Nephron progenitor cell (in vitro differentiated cells): ENCODE measurements around the gene VTI1A.

Source experiments
- DNase-seq: peaks from one replicate; pipeline ENCODE4 v3.0.0; 2021
- H3K27ac Mint-ChIP-seq: 2 replicates; pipeline ENCODE4 v1.8.0; 2021; ENCODE audit warnings: mild to moderate bottlenecking, moderate library complexity, mixed read lengths
- H3K27me3 Mint-ChIP-seq: 2 replicates; pipeline ENCODE4 v1.8.0; 2021; ENCODE audit warnings: mild to moderate bottlenecking, low read depth, mixed read lengths; ENCODE audit not compliant: poor library complexity
- H3K36me3 Mint-ChIP-seq: 2 replicates; pipeline ENCODE4 v1.8.0; 2021; ENCODE audit warnings: low read depth, mixed read lengths
- H3K4me1 Mint-ChIP-seq: 2 replicates; pipeline ENCODE4 v1.8.0; 2021; ENCODE audit warnings: mixed read lengths
- H3K4me3 Mint-ChIP-seq: 2 replicates; pipeline ENCODE4 v1.8.0; 2021; ENCODE audit warnings: mild to moderate bottlenecking, moderate library complexity, mixed read lengths
- H3K9me3 Mint-ChIP-seq: 2 replicates; pipeline ENCODE4 v1.8.0; 2021; ENCODE audit warnings: mild to moderate bottlenecking, moderate library complexity, mixed read lengths
- CTCF ChIP-seq: fragments of 200-600 bp; sonication (generic); IDR thresholded peaks from 2 replicates; pipeline ENCODE4 v1.5.0; 2021; ENCODE audit warnings: antibody characterized with exemption

Gene VTI1A

GRCh38 chr10:112628951-112629609 lies 182.1 kb downstream of the VTI1A start:
- H3K4me1 Mint-ChIP-seq, result peaks cover 10% of the 10 kb centered on the region
- TF ChIP-seq CTCF, result no peak
- no peaks in the 10 kb centered on the region for H3K9me3 Mint-ChIP-seq
- H3K4me3 Mint-ChIP-seq, result no peak overlapping the region
- no peaks in the 10 kb centered on the region for H3K36me3 Mint-ChIP-seq
- no peak overlapping the region for H3K27ac Mint-ChIP-seq
- no peaks in the 10 kb centered on the region for H3K27me3 Mint-ChIP-seq
- DNase-seq, result no peak

GRCh38 chr10:112631501-112632400 lies 184.7 kb downstream of the VTI1A start:
- no peak for DNase-seq
- peak overlapping the region; percentile 71 for H3K27ac Mint-ChIP-seq

GRCh38 chr10:112634096-112634830 lies 187.2 kb downstream of the VTI1A start:
- Mint-ChIP-seq H3K9me3 (no peaks in the 10 kb centered on the region), H3K4me1 (peaks cover 23% of the 10 kb centered on the region), H3K36me3 (peaks cover 7% of the 10 kb centered on the region), H3K4me3 (no peak overlapping the region), H3K27me3 (peaks cover 3% of the 10 kb centered on the region), H3K27ac (no peak overlapping the region)
- TF ChIP-seq CTCF, result no peak
- DNase-seq, result no peak

More at GRCh38 chr10:112631501-112632400, 184.7 kb downstream of the VTI1A start:
- Mint-ChIP-seq H3K36me3 (peaks cover 7% of the 10 kb centered on the region), H3K27me3 (peaks cover 3% of the 10 kb centered on the region), H3K4me3 (no peak overlapping the region), H3K9me3 (no peaks in the 10 kb centered on the region), H3K4me1 (peaks cover 23% of the 10 kb centered on the region)
- no peak for TF ChIP-seq CTCF

GRCh38 chr10:112637901-112638300 lies 190.9 kb downstream of the VTI1A start:
- H3K4me3 Mint-ChIP-seq, result no peak overlapping the region
- peaks cover 7% of the 10 kb centered on the region for H3K36me3 Mint-ChIP-seq
- no peak for TF ChIP-seq CTCF
- peaks cover 3% of the 10 kb centered on the region for H3K27me3 Mint-ChIP-seq
- no peak overlapping the region for H3K27ac Mint-ChIP-seq
- DNase-seq, result no peak
- no peaks in the 10 kb centered on the region for H3K9me3 Mint-ChIP-seq
- peaks cover 23% of the 10 kb centered on the region for H3K4me1 Mint-ChIP-seq

- Mint-ChIP-seq H3K27ac (no peak overlapping the region), H3K36me3 (peaks cover 7% of the 10 kb centered on the region), H3K4me3 (no peak overlapping the region), H3K4me1 (peaks cover 11% of the 10 kb centered on the region), H3K27me3 (peaks cover 3% of the 10 kb centered on the region), H3K9me3 (no peaks in the 10 kb centered on the region)
- no peak for DNase-seq
- no peak for TF ChIP-seq CTCF
Observed at GRCh38 chr10:112639298-112639697, 192.3 kb downstream of the VTI1A start.
